Stimulated activated CD8-positive, alpha-beta memory T cell treated with anti-CD3 and anti-CD28 coated beads, Interleukin-7, amount 100 ng/mL, for 1 hour (primary cell): ENCODE results near the gene PPY.
"Not testable (repeated sequence)": the region's sequence is repeated elsewhere in the genome, so short reads cannot be mapped to it uniquely, and the experiment has no call there.

Experiments
- DNase-seq, 2 donors: peaks; one replicate each; pipeline ENCODE4 v3.0.0-alpha.2; 2020; ENCODE audit warnings: low read depth in 2 of 2

Gene PPY, protein sequence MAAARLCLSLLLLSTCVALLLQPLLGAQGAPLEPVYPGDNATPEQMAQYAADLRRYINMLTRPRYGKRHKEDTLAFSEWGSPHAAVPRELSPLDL

DNA sequence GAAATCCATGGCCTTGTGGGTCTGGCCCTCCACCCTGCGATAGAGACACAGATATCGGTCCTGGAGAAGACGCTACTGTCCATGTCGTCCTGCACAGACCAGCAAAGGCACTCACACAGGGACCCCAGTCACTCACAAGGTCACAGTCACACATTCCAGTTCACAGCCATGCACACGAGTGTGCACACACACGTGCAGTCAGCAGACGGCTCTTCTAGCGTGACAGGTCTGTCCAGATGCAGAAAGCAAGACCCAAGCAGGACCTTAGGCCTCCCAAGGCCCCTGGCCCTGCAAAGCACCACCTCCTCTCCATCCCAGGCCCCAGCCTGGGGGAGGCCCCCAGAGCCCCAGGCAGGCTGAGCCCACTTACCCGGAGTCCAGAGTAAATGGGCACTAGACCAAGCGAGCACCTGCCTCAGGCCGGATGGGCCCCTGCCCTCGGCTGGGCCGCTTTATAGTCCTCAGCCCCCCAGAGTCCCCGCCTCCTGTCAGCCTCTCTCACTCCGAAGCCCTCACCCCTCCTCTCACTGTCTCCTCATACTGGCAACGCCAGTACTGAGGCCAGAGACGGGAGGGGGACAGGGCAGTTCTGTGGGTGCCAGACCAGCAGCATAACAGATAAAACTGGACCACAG is at the start of gene PPY:
Gene PPY, minus strand, starts transcription at position 426 of the 635 bp plus-strand sequence. CDS start 822 bp downstream, outside the sequence.
- no peak for DNase-seq

DNA sequence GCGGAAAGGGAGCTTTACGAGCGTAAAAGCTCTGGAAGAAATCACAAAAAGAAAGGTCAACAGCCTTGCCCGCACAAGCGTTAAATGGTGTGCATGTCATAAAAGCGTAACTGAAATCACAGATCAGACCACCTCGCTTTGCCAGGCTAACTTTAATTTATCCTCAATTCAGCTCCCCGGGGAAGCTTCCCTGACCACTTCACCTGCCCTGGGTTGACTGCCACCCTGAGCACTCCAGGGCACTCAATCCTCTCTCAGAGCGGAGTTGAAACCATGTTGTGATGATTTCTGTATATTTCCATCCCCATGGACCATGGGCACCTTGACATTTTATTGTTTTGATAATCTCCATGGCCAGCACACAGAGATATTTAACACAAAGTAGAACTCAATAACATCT is 46.0 kb upstream of the PPY start:
- DNase-seq: no peak

DNA sequence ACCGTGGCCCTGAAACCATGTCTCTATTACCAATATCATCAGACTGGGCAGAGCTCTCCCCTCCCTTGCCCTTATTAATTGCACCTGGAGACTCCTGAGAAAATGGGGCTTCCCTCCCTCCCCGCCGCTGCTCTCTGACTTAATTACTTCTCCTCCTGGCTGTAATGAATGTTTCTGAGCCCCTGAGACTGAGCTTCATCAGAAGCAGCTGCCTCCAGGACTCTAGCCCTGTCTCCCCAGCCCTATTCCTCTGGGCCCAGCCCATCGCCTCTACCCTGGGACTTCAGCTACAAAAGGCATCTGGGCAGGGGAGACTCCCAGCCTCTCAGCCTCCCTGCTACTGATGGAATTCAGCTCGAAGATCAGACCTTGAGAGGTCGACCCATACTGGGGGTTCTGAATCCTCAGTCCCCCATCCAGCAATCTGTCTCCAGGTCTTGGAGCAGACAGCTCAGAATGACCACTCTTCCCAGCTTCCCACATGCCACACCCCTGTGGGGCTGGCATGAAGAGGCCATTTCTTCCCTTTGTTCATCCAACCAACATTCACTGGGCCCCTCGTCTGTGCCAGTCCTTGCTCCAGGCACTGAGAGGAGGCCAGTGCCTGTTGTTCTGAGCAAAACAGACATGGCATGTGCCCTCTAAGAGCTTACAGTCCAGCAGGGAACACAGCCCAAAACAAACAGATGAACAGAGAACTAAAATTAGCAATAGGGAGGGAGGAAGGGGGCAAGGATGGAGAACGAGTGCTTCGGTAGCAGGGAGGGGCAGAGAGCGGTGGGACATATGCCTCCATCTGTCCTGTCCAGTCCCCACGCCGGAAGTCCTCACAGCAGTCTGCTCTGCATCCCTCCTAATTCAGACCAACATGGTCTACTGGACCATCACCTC is 45.1 kb upstream of the PPY start:
- DNase-seq: no peak

DNA sequence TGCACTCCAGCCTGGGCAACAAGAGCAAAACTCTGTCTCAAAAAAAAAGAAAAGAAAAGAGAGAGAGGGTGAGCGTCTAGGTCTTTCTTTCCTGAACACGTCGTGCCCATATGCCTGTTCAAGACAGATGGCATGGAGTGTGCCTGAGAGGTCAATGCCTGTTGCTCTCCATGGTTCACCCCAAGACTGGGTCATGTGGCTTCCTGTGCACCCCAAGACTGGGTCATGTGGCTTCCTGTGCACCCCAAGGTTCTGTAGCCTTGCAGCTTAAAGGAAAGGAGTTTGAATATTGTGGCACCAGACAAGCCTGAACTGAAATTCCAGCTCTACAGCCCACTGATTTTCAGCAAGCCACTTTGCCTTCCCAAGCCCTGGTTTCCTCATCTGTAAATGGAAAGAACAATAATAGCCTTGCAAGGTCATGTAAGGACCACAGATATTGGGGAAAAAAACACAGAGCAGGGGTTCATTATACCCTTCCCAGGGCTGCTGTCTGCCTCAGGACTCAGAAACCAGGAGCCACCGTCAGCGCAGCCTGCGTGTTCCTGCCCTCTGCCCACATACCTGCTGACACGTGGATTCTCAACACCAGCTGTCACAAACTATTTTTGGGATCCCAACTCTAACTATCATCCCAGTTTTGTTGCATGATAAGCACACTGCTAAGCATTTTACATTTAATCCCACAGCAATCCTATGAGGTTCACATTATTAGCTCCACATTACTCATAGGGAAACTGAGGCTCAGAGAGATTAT is 44.1 kb upstream of the PPY start:
- DNase-seq: no peak

DNA sequence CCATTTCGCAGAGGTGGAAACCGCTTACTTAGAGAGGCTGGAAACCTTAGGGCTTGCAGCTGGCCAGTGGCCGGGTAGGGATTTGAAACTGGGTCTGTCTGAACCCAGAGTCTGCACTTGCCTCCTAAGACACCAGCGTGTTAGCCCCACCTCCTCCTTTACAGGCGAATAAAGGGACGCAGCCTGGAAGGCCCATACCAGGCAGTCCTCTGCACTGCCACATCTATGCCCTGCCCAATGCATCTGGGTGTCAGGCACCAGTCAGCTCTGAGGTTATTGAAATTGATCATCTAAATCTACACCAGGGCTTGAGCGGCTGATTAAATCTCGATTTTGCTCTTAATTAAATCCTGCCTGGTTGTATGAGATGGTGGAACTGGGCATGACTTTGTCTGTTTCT is 42.2 kb upstream of the PPY start:
- DNase-seq: no peak

DNA sequence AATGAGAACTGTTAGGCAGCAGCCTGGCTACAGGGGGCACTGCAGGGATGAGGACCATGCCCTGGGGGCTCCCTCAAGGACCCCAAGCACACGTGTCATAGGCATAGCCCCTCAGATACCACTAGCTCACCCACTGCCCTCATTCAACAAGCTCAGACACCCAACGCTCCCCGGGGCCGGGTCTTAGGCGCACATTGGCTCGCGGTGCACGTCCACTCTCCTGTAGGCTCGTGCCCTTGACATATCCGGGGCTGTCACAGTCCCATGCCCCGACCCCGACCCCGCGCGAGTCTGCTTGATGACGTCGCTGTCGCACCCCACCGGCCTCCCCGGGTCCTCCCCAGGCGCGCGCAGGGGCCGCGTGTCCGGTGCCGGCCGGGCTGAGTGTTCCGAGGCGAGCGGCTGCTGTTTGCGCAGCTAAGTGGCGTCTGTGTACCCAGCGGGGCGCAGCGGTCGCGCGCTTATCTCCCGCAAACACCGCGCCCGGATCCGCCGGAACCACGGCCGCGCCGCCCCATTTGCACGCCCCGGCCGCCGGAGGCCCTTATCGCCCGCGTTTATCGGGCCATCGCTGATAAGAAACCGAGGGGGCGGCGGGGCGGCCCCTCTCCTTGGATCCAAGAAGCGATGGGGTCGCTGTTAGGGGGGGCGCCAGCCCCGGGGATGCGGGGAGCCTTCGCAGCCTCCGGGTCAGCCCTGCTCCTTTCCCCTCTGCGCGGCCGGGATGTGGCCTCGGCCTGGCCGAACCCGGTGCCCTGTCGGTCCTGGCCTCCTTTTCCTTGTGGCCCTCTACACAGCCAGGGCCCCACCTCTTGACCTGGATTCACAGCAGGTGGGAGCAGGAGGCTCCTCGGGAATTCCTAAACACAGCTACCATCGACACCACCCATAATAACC is 41.5 kb upstream of the PPY start:
- DNase-seq: no peak

DNA sequence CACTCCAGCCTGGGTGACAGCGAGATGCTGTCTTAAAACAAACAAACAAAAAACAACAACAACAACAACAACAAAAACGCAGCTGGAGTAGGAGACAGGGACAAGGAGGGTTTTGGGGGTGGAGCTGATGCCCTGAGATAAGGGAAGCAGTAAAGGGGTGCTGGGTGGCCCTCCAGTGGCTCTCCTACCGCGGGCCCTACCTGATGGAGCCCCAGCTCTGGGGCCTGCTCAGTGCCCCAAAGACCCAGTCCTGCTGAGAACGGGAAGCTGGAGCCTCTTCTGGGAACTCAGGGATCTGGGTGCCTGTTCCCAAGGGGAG is 40.9 kb upstream of the PPY start:
- no peak for DNase-seq

DNA sequence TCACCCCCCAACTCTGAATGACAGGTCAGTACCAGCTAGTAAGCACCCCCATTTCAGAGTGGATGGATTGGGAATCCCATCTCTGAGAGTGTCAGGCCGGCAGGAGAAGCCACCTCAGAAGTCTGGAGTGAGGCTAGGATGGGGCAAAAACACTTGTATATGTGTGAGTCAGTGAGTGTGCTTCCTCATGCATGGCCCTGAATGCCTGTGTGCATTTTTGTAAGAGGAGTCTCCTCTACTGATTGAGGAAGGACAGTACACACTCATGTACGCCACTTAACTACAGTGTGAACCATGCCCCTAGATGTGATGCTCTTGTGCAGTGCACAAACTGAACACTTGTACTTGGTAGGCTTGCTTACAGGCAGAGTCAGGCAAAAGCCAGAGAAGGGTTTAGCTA is 39.9 kb upstream of the PPY start:
- no peak for DNase-seq

DNA sequence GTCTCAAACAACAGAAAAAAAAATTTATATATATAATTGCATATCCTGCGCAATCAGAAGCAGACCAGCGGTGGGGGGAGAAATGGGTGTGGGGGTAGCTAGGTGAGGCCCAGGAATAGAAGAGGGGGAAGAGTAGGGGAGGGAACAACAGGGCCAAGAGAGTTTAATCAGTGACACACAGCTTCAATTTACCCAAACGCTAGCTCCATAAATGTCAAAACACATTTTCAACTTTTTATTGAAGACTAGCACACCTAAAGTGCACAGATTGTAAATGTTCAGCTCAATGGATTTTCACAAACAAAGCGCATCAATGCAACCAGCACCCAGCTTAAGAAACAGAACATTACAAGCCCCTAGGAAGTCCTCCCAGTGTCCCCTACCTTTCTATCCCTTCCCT is 37.4 kb upstream of the PPY start:
- DNase-seq: no peak

DNA sequence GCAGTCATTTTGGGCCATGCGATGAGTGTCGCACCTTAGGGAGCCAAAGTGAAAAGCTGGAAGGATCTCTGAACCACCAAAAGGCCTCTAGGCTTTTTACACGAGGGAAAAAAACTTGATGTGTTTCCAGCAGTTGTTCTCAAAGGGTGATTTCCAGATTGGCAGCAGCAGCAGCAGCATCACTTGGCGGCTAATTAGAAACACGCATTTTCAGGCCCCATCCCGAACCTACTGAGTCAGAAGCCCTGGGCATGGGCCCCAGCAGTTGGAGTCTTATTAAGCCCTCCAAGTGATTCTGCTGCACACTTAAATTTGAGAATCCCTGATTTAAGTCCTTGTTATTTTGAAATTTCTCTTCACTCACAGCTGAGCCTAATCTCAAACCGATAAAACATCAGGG is 36.7 kb upstream of the PPY start:
- no peak for DNase-seq

DNA sequence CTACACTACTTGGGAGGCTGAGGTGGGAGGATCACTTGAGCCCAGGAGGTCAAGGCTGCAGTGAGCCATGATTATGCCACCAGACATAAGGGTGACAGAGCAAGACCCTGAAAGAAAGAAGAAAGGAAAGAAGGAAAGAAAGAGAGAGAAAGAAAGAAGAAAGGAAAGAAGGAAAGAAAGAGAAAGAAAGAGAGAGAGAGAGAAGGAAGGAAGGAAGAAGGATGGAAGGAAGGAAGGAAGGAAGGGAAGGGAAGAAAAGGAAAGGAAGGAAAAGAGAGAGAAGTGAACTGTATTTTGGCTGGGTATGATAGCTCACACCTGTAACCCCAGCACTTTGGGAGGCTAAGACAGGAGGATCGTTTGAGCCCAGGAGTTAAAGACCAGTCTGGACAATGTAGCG is 35.8 kb upstream of the PPY start:
- DNase-seq: no peak

DNA sequence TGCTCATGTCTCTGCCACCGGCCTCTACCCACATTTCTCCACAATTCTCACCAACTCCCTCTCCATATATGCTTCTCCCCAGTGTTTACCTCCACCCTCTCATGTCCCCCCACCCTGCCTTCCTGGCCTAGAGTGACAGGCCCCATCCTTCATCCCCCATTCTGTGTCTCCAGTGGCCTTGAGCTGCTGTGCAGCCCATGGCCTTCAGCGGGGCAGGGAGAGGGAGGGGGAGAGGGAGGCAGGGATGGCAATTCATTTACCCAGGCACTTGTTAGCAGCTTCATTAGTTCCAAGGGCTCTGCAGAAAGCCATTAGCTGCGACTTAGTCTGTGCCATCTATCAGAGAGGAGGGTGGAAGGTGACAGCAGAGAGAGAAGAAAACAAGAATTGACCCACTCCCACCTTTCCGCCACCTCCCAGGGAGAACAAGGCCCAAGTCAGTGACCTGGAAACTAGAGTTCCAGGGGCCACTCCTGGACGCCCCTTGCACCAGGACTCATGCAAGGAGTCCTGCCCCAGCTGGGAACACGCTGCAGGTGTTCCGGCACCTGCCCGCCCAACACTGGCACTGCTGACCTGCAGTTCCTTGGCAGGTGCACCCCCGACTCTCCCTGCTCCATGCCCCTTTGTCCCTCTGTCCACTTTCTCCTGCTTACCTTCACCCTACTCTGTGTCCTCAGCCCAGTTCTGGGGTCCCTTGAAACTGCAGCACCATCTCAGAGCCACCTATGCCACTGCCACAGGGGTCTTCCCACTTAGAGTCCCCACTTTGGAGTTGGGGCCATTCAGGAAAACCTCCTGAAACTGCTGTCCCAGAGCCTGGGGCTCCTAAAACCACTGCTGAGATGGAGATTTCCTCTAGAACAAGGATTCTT is 34.9 kb upstream of the PPY start:
- DNase-seq: no peak

DNA sequence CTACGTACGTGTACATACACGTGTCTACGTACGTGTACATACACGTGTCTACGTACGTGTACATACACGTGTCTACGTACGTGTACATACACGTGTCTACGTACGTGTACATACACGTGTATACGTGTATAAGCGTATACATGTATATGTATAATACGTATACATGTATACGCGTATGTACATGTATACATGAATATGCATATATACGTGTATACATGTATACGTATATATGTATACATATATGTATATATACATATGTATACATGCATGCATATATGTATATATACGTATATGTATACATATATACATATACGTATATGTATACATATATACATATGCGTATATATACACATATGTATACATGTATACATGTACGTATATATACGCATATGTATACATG is 33.6 kb upstream of the PPY start:
- no peak for DNase-seq

DNA sequence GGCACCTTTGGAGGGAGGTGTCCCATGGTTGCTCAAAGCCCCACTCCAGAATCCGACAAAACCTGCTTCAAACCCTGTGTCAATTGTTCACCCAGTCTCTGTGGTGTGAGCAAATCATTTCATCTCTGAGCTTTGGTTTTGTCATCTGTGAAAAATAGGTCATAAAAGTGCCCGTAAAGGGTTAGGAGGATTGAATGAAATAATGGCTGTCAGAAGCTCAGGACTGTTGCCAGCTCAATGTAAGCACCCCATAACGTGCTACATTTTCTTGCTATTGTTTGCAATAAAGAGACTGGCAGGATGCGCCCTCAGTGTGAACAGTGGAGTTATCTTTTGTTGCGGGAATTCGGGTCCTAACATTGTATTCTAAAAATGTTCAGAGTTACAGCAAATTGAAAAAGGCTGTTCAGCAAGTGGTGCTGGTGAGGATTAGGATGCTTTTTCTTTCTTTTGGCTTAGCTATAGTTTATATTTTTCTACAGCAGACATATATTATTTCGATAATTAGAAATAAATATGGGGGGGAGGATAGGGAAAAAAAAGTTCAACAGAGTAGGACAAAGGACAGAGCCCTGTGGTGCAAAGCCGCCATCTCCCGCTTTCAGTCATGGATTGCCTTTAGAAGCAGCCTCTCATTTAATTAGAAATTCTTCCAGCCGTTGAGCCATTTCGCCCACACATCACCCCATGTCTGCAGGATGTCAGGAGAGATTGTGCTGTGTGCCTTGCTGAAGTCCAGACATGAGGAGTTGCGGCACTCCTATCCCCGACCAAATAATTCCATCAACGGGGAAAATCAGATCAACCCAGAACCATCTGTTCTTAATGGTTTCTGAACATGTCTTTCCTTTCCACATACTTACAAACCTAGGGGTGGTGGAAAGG is 32.3 kb upstream of the PPY start:
- DNase-seq: no peak

DNA sequence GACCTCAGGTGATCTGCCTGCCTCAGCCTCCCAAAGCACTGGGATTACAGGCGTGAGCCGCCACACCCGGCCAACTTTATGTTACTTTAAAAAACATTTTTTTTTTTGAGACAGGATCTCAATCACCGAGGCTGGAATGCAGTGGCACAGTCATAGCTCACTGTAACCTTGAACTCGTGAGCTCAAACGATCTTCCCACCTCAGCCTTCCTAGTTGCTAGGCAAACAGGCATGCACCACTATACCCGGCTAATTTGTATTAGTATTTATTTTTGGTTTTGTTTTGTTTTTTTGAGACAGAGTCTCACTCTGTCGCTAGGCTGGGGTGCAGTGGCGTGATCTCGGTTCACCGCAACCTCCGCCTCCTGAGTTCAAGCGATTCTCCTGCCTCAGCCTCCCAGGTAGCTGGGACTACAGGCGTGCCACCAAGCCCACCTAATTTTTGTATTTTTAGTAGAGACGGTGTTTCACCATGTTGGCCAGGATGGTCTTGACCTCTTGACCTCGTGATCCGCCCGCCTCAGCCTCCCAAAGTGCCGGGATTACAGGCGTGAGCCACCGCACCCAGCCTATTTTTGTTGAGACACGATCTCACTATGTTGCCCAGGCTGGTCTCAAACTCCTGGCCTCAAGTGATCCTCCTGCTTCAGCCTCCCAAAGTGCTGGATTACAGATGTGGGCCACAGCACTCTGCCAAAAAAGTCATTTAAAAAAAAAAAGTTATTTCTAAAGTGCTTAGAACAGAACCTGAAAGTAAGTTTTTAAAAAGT is 30.4 kb upstream of the PPY start:
- not testable (repeated sequence) for DNase-seq

DNA sequence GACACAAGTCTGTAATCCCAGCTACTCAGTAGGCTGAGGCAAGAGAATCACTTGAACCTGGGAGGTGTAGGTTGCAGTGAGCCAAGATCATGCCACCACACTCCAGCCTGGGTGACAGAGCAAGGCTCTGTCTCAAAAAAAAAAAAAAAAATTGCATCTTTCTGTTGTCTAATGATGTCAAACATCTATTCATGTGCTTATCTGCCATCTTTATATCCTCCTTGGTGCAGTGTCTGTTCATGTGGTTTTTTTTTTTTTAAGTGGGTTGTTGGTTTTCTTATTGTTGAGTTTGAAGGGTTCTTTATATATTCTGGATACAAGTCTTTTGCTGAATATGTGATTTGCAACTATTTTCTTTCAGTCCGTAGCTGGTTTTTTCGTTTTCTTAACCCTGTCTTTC is 29.2 kb upstream of the PPY start:
- DNase-seq: not testable (repeated sequence)

DNA sequence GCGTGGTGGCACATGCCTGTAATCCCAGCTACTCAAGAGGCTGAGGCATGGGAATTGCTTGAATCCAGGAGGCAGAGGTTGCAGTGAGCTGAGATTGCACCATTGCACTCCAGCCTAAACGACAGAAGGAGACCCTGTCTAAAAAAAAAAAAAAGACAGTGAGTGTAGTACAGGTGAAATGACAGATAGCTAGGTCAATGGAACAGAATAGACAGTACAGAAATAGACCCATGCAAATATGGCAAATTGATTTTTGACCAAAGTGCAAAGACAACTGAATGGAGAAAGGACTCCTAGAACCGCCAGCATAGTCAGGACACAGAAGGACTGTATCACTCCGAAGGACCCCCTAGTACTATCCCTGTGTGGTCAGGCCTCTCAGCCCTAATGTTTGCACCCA is 28.1 kb upstream of the PPY start:
- no peak for DNase-seq

DNA sequence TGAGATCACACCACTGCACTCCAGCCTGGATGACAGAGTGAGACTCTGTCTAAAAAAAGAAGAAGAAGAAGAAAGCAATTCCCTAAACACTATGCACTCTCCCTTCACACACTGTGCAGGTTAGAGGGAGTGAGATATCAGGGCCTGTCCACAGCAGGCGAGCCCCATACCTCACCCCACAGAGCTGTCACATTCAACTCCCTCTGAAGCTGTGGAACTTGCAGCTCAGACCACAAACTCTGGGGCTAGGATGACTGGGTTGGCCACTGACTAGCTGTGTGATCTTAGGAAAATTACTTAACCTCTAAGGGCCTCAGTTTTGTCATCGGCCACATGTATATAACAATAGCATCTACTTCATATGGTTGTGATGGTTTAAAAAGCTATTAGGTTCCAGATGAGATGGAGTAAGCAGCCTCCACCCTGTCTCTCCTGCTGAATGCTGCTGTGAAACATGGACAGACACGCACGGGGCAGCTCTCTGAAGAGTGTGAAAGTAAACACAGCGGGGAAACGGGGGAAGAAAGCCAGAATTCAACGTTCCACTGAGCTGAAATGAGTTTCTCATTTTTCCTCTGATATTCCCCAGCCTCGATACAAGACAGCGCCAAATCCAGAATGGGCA is 25.1 kb upstream of the PPY start:
- DNase-seq: no peak
